Endothelial cell (in vitro differentiated cells): ENCODE measurements around the gene ALDH16A1. TPM values are rescaled to one million over a fixed set of nuclear protein-coding genes. Genes with fewer than 3 reads are reported as not detected.

Experiments used
- DNase-seq: peaks from one replicate; pipeline ENCODE4 v3.0.0; 2021; ENCODE audit warnings: low spot score
- H3K27ac Mint-ChIP-seq: one replicate; pipeline ENCODE4 v1.8.0; 2021; ENCODE audit warnings: mixed read lengths, inconsistent platforms; ENCODE audit not compliant: unreplicated experiment
- H3K27me3 Mint-ChIP-seq: one replicate; pipeline ENCODE4 v1.8.0; 2021; ENCODE audit warnings: mild to moderate bottlenecking, moderate library complexity, mixed read lengths, inconsistent platforms; ENCODE audit not compliant: unreplicated experiment
- H3K36me3 Mint-ChIP-seq: one replicate; pipeline ENCODE4 v1.8.0; 2021; ENCODE audit warnings: mild to moderate bottlenecking, low read depth, mixed read lengths, inconsistent platforms; ENCODE audit not compliant: unreplicated experiment
- H3K4me1 Mint-ChIP-seq: one replicate; pipeline ENCODE4 v1.8.0; 2021; ENCODE audit warnings: mild to moderate bottlenecking, mixed read lengths, inconsistent platforms; ENCODE audit not compliant: unreplicated experiment
- H3K4me3 Mint-ChIP-seq: one replicate; pipeline ENCODE4 v1.8.0; 2021; ENCODE audit warnings: mild to moderate bottlenecking, mixed read lengths, inconsistent platforms; ENCODE audit not compliant: unreplicated experiment
- H3K9me3 Mint-ChIP-seq: one replicate; pipeline ENCODE4 v1.8.0; 2021; ENCODE audit warnings: mixed read lengths, inconsistent platforms; ENCODE audit not compliant: unreplicated experiment
- CTCF ChIP-seq: fragments of 200-600 bp; sonication (generic); IDR thresholded peaks from one replicate; pipeline ENCODE4 v1.5.0; 2021; ENCODE audit warnings: antibody characterized with exemption; ENCODE audit not compliant: unreplicated experiment
- total RNA-seq: library from RNA; stranded (reverse); fragmentation: NEBNext Ultra II Directional; extraction: Animal tissue kit (Norgen Biotek cat#: 25700); gene quantifications from one replicate; pipeline ENCODE4 v1.2.1, GENCODE V29; 2021; ENCODE audit not compliant: unreplicated experiment

The ALDH16A1 gene
- total RNA-seq, 1 donor from 2014 or later, result 49.6 TPM

GRCh38 chr19:49491030-49491803, 38.2 kb downstream of the ALDH16A1 start:
- no peak overlapping the region for H3K27ac Mint-ChIP-seq
- H3K9me3 Mint-ChIP-seq, result no peaks in the 10 kb centered on the region
- H3K27me3 Mint-ChIP-seq, result peaks cover 29% of the 10 kb centered on the region
- H3K4me3 Mint-ChIP-seq, result no peak overlapping the region
- peaks cover 38% of the 10 kb centered on the region for H3K36me3 Mint-ChIP-seq
- no peak for TF ChIP-seq CTCF
- DNase-seq, result no peak
- H3K4me1 Mint-ChIP-seq, result peaks cover 22% of the 10 kb centered on the region

- Mint-ChIP-seq H3K27me3 (peaks cover 33% of the 10 kb centered on the region), H3K36me3 (peaks cover 43% of the 10 kb centered on the region), H3K4me1 (peaks cover 26% of the 10 kb centered on the region), H3K27ac (peak overlapping the region; percentile 52), H3K9me3 (no peaks in the 10 kb centered on the region), H3K4me3 (no peak overlapping the region)
- no peak for TF ChIP-seq CTCF
- no peak for DNase-seq
Observed at GRCh38 chr19:49491804-49492572, 39.0 kb downstream of the ALDH16A1 start.

- no peak for TF ChIP-seq CTCF
- Mint-ChIP-seq H3K4me3 (no peak overlapping the region), H3K9me3 (no peaks in the 10 kb centered on the region), H3K27me3 (peaks cover 27% of the 10 kb centered on the region), H3K4me1 (peaks cover 30% of the 10 kb centered on the region), H3K36me3 (peaks cover 45% of the 10 kb centered on the region), H3K27ac (peak overlapping the region; percentile 52)
- no peak for DNase-seq
Observed at GRCh38 chr19:49492573-49493405, 39.8 kb downstream of the ALDH16A1 start.

GRCh38 chr19:49496574-49497008, 43.6 kb downstream of the ALDH16A1 start:
- Mint-ChIP-seq H3K36me3 (peaks cover 34% of the 10 kb centered on the region), H3K4me1 (peaks cover 28% of the 10 kb centered on the region), H3K9me3 (no peaks in the 10 kb centered on the region), H3K27ac (peak overlapping the region; percentile 99), H3K27me3 (peaks cover 12% of the 10 kb centered on the region), H3K4me3 (peak overlapping the region; percentile 100)
- no peak for TF ChIP-seq CTCF
- no peak for DNase-seq
